COLO829 (cell line): ENCODE data around the gene TMC3.

Experiments used
- DNase-seq: peaks from one replicate; pipeline ENCODE4 v3.0.0; 2012; ENCODE audit warnings: low spot score

The TMC3 gene

GRCh38 chr15:81297603-81298575 lies 76.1 kb downstream of the TMC3 start:
- no peak for DNase-seq

DNA sequence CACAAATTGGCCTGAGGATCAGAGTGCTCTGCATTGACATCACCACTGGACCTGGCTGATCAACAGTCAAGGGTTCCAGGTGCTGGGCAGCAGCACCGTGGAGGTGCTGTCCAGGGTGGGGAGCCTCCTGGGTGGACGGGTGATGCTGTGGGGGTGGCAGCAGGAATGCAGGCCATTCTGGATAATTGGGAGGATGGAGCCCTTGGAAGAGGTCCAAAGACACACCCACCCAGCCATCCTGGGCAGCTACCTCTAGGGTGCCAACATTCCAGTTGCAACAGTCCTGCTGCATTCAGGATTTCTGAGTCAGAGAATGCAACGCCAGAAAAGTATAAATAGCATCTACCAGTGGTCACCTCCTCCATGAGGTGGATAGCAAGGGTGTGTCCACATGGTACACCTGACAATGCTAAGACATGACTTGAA lies 76.9 kb downstream of the TMC3 start:
- DNase-seq: no peak

DNA sequence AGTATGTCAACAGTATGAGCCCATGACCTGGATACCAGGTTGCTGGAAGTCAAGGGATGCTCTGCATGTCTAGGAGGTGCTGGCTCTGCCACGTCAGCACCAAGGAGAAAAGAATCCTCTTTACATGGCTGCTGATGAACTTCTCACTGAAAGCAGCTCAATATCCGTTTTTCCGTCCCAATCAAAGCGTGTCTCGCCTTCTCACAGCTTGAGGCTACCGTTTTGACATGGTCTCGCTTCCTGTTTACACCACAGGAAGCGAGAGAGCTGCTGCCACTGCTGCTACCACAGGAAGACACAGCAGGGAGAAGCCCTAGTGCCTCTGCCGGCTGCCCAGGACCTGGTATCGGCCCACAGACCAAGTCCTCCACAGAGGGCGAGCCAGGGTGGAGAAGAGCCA lies 77.3 kb downstream of the TMC3 start:
- no peak for DNase-seq

DNA sequence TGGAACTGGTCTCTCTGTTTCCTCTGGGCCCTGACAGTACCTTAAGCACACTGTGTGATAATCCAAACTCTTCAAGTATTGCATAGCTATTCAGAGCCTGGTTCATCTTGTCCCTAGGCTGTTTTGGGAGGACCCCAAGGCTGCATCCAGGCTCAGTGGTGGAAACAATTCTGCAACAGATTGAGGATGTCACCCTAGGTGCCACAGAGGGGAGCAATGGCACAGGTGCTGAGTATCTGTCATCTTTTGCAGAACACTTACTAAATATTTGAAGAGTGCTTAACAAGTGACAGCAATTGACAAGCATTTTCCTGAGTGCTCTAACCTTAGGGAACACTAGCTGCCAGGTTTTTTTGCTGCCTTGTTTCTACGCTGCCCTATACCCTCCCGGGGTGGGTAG lies 77.8 kb downstream of the TMC3 start:
- DNase-seq: no peak

GRCh38 chr15:81295486-81296121 lies 78.4 kb downstream of the TMC3 start:
- DNase-seq: no peak

- DNase-seq: no peak
These were observed 79.5 kb downstream of the TMC3 start for GRCh38 chr15:81294516-81294880.

- no peak for DNase-seq
These were observed 80.1 kb downstream of the TMC3 start for GRCh38 chr15:81293728-81294515.

GRCh38 chr15:81292523-81293001 lies 81.5 kb downstream of the TMC3 start:
- DNase-seq: no peak

DNA sequence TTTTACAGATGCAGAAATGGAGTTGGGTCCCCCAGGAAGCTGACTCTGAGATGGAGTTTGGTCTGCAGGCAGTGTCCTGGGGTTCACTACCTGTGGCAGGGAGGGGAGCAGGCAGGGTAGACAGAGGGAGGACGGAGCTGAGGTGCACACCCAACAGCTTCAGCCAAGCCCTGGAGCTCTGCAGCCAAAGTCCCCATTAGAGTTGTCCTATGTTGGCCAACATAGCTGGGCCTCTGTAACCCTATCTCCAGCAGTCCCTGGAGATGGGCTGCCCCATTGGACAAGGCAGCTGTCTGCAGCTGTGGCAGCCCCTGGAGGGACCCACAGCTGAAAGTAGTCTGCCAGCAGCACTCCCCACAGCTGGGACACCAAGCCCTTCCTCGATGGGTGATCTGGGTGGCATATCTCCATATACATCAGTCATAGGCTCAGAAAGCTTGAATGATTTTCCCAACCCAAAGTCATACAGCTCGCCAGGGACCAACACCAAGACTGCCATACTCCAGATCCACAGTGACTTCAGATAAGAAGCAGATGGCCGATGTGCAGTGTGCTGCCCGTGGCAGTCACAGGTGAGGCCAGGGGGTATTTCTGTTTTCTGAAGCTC lies 82.0 kb downstream of the TMC3 start:
- DNase-seq: no peak

DNA sequence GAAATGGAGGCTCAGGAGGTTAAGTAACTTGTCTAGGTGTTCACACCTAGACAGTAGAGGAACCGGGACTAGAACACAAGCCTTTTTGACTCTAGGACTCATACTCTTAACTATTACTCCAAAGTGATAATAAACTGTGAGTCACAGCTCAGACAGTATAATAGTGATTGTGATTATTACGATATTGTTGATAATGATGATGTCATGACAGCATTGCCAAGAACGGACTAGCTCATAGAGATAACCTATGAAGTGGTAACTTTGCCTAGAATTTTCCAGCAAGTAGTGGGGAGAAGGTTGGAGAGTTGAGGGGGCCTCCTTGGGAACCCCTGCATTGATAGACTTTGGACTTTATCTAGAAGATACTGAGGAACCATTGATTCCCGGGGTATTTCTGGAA lies 84.1 kb downstream of the TMC3 start:
- no peak for DNase-seq

GRCh38 chr15:81288616-81289015 lies 85.4 kb downstream of the TMC3 start:
- no peak for DNase-seq

DNA sequence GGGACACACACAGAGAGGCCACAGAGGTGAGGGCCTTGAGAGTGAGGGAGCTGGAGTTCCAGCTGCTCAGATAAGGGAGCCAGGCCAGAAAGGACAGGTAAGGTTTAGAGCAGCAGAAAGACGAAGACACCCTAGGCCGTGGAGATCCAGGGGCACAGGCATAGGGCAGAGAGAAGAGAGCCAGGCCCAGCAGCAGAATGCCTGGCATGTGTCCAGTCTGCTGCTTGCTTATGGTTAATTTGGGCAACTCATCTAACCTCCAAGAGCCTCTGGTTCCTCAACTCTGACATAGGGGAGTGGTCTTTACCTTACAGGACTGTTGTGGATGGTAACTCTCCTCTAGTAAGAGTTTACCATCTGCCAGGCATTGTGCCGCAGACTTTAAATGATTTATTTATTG lies 86.0 kb downstream of the TMC3 start:
- DNase-seq: no peak

- no peak for DNase-seq
These were observed 87.3 kb downstream of the TMC3 start for GRCh38 chr15:81286621-81287121.

GRCh38 chr15:81285461-81285860 lies 88.6 kb downstream of the TMC3 start:
- no peak for DNase-seq

DNA sequence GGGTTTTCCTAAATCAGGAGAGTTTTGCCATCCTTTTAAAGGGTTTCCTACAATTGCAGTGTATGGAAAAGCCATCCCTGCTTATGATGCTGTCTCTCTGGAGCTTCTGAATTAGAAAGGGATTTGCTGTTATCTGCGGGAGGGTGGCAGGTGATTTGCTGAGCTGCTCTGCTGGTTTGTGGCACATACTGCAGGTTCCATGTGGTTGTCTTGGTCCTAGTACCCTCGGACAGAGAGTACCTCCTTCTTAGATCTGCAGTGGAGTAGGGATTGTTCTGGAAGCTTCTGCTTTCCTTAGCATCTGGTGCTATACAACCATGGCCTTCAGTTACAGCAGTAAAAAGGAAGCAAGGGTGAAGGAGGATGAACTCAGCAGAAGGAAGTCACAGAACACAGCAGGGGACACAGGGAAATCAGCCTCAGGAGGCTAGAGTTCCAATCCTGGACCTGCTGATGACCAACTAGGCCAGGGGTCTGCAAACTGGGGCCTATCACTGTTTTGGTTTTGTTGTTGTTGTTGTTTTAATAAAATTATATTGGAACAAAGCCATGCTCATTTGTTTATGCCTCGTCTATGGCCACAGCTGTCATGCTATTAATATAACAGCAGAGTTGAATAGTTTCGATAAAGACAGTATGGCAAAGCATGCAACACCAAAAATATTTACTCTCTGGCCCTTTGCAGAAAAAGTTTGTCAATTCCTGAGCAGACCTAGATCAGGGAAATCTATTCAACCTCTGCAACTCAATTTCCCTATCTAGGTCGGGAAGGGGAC lies 89.6 kb downstream of the TMC3 start:
- DNase-seq: no peak

- DNase-seq: no peak
These were observed 91.1 kb downstream of the TMC3 start for GRCh38 chr15:81282911-81283310.

DNA sequence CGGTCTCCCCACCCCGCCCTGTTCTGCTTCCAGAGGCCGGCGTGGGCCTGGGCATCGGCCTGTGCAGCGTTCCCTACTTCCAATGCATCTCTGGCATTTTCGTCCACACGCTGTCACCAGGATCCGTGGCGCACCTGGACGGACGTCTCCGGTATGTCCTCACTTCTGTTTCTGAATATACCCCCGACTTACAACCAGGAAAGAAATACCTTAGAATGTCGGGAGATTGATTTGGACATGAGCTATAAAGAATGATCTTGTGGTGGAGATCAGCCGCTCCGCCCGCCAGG lies 91.5 kb downstream of the TMC3 start:
- no peak for DNase-seq

- DNase-seq: no peak
These were observed 92.0 kb downstream of the TMC3 start for GRCh38 chr15:81281766-81282605.

- no peak for DNase-seq
These were observed 92.6 kb downstream of the TMC3 start for GRCh38 chr15:81281456-81281735.
